NCI-H524 (cell line): Measurements from ENCODE around the gene DOCK2.
"Not testable (repeated sequence)": the region's sequence is repeated elsewhere in the genome, so short reads cannot be mapped to it uniquely, and the experiment has no call there.

Source experiments
- DNase-seq, 2 experiments: peaks; one replicate each; lab custom pipeline; 2025; lab: John Stamatoyannopoulos, UW

The DOCK2 gene

GRCh38 chr5:169637085-169637548 lies at the start of gene DOCK2:
Gene DOCK2, plus strand, starts transcription at chr5:169637275. Its CDS starts 52 bp downstream, at chr5:169637327.
- no peak for DNase-seq

DNA sequence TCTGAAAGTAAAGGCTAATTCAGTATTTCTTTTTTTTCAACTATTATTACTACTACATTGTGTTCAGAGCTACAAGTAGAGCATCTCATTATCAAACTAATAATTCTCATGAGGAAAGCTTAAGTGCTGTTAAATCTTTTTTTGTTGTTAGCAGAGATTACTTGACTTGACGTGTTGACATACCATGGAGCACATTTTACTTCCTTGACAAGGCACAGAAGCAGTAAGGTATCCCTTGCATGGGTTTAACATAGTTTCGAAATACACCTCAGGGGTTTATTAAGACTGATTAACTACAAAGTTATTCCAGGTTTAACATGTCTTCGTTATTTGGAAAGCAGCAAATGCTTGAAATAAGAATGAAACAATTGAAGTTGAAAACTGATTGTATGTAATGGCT lies 46.5 kb upstream of the DOCK2 start:
- DNase-seq: no peak

DNA sequence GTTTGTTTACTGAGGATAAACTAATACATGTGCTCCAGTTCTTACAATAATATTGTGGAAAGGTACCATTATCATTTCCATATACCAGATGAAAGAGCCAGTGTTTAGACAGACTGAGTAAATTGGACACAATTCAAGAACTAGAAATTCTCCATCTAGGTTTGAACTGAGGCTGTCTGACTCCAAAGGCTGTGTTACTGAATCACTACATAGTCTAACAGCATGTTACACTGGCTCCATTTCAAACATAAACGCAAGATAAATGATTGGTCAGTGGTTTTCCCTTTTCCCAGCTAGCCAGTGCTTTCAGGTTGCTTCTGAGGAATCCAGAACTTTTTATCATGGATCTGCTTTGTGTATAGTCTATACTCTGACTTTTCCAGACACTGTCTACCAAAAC lies 45.4 kb upstream of the DOCK2 start:
- no peak for DNase-seq

DNA sequence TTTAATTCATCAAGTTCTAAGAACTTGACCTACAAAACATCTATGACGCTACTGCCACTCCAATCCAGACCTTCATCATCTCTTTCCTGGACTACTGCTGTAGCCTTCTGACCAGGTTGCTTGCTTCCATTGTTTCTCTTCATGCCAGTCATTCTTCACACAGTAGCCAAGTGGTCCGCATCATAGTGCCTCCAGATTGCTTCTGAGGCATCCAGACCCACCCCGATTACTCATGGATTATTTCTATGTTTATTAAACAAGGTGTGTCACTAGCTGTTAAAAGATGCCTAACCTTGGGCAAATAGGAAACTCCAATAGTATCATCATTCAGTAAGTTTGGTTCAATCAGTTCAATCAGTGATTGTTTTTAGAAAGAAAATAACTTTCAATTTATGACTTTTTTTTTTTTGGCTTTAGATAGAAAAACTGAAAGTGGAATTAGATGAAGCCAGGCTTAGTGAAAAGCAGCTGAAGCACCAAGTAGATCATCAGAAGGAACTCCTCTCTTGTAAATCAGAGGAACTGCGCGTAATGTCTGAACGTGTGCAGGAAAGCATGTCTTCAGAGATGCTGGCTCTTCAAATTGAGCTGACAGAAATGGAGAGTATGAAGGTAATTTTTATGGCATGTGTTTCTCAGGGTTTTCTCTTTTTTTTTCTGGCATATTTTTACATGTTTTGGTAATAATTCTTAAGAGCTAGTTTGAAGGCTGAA lies 44.0 kb upstream of the DOCK2 start:
- no peak for DNase-seq

DNA sequence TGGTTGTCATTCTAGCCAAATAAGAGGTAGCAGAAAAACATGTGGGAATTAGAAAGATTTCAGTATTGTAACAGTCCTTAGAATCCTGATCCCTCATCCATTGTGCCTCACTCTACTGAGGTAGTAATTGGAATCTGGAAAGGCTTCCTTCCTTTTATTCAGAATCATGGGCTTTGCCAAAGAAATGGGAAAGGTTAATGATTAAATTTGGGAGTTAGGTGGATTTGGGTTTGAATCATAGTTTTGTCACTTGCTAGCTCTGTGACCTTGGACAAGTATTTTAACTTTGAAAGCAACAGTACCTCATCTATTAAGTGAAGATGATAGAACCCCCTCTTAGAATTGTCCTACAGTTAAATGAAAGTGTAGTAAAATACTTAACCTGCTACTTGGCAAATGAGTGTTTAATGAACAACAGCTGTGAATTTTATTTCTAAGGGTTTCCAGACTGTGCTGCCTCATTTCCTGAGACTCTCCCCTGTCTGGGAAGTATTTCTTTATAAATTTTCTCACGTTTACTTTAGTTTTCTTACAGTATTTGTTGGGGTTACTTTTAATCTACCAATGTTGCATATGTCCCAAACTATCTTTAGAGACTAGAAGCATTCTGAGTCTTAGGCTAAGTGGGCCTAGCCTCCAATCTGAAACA lies 41.8 kb upstream of the DOCK2 start:
- no peak for DNase-seq

GRCh38 chr5:169599451-169599850 lies 37.6 kb upstream of the DOCK2 start:
- no peak for DNase-seq

DNA sequence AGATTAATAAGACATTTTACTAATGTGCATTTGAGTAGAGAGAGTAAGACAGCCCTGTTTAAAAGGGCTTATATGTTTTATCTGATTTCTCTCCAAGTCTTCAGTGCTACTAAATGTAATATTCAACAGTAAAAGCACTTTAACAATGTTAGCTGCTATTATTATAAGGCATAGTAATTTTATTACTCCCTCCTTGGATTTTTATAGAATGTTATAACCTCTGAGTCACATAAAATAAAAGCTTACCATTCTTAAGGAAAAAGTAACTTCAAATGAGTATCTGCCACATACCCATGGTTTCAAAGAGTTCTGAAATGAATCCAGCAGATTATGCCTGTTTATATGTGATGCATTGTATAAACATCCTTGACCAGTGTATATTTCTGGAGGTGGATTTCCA lies 34.5 kb upstream of the DOCK2 start:
- no peak for DNase-seq

DNA sequence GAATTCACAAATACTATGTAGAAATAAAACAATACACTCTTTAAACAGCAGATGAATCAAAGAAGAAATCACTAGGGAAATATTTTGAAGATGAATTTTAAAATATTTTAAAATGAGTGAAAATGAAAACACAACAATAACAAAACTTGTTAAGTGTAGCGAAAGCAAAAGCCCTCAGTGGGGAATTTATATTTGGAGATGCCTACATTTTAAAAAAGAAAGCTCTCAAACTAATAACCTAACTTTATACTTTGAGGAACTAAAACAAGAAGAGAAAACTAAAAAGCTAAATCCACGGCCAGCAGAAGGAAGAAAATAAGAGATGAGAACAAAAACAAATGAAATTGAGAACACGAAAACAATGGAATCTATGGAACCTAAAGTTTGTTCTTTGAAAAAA lies 30.8 kb upstream of the DOCK2 start:
- no peak for DNase-seq

DNA sequence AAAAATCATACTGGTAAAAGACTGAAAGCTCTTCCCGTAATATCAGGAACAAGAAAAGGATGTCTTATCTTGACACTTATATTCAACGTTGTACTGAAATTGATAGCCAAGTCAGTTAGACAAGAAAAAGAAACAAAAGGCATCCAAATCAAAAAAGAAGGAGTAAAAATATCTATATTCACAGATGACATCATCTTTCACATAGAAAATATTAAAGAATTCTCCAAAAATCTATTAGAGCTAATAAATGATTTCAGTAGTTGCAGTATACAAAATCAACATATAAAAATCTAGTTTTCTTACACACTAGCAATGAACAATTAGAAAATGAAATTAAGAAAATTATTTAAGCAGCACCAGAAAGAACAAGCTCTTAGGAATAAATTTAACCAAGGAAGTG lies 29.2 kb upstream of the DOCK2 start:
- no peak for DNase-seq

- DNase-seq: no peak
Measured at GRCh38 chr5:169609716-169610115, 27.4 kb upstream of the DOCK2 start.

DNA sequence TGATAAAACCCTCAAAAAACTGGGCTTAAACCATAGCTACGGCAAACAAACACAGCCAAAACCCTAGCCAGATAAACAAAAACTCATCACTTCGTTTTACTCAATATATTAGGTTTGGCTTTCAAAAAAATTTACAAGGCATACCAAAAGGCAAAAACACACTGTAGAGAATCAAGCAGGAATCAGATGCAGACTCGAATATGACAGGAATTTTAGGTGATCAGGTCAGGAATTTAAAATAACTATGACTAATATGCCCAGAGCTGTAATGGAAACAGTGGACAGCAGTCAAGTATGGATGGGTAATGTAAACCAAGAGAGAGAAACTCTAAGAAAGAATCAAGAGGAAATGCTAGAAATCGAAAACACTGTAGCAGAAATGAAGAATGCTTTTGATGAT lies 26.5 kb upstream of the DOCK2 start:
- DNase-seq: no peak

DNA sequence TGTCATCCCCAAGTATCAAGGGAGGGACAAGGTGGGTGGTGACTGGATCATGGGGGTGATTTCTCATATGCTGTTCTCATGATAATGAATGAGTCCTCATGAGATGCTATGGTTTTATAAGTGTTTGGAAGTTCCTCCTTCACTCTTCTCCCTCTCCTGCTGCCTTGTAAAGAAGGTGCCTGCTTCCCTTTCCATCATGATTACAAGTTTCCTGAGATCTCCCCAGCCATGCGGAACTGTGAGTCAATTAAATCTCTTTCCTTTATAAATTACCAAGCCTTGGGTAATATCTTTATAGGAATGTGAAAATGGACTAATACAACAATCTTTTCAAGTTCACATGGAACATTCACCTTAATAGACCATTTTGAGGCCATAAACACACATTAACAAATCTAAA lies 21.5 kb upstream of the DOCK2 start:
- DNase-seq: no peak

DNA sequence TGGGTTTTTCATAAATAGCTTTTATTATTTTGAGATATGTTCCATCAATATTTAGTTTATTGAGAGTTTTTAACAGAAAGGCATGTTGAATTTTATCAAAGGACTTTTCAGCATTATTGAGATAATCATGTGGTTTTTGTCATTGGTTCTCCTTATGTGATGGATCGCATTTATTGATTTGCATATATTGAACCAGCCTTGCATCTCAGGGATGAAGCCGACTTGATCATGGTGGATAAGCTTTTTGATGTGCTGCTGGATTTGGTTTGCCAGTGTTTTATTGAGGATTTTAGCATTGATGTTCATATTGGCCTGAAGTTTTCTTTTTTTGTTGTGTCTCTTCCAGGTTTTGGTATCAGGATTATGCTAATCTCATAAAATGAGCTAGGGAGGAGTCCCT lies 12.8 kb upstream of the DOCK2 start:
- not testable (repeated sequence) for DNase-seq

GRCh38 chr5:169626779-169627178 lies 10.3 kb upstream of the DOCK2 start:
- DNase-seq: no peak

- DNase-seq: no peak
Measured at GRCh38 chr5:169627551-169627950, 9.5 kb upstream of the DOCK2 start.

DNA sequence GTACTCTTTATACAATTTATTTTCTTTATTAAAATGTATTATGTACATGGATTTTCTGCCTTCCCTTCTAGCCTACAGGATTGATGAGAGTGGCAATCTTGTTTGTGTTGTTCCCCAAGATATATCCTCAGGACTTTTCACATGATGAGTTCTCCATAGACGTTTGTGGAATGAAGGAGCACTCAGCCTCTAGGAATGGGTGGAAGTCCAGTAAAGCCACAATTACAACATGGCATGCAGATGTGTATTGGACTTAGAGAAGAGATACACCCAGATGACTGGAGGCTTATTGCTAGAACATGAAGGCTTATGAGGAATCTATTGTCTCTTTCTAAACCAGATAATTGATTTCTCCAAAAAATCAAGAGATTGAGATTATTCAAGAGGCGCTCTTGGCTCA lies 8.2 kb upstream of the DOCK2 start:
- no peak for DNase-seq

GRCh38 chr5:169629847-169630548 lies 7.1 kb upstream of the DOCK2 start:
- DNase-seq: no peak

- DNase-seq: no peak
Measured at GRCh38 chr5:169631360-169631759, 5.7 kb upstream of the DOCK2 start.

GRCh38 chr5:169632946-169633345 lies 4.1 kb upstream of the DOCK2 start:
- no peak for DNase-seq

DNA sequence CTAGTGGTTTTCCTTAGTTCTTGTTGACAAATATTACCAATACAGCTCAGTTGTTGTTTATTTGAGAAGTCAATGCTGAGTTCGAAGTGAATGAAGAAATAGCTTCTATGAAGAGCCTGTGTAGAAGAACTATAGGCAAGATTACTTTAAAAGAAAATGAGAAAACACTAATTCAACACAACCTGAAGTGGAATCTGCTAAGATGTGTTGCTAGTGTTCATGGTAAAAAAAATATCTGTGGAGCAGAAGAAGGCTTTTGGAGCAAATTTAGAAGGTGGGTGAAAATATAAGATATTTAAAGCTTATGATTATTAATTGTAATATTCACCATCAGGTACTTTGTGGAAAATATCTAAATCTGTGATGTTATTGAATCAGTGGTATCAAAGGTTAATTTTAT lies 2.5 kb upstream of the DOCK2 start:
- DNase-seq: no peak

DNA sequence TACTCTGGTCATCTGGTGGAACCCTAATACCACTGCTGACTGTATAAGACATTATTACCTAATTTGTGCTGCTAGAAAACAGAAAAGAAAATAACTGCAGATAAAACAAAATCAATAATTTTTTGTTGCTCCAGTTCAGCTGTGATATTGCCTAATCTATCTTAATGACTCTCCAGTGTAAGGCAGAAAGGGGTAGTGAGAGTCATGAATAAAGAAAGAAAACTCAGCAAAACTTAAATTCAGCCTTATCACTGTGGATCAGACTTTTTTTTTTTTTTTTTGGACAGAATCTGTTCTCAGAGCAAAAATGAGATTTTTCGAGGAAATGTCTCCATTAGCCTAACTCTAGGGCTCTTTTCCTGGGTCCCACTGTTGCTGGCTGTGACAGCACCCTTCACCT lies 1.1 kb upstream of the DOCK2 start:
- no peak for DNase-seq

DNA sequence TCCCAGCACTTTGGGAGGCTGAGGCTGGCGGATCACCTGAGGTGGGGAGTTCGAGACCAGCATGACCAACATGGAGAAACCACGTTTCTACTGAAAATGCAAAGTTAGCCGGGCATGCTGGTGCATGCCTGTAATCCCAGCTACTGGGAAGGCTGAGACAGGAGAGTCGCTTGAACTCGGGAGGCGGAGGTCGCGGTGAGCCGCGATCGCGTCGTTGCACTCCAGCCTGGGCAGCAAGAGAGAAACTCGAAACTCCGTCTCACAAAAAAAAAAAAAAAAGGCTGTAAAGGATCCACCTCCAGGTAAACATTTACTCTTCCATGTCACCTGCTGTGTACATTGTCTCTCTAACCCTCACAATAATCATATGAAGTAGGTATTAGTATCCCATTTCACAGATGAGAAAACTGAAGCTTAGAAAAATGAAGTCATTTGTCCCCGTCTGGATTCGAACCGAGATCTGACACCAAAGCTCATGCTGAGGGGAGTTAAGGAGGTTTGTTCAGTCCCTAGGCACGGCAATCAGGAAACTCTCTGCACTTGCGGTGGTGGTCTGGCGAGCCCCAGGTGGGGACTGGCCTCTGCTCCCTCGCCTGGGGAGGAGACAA lies 494 bp upstream of the DOCK2 start:
- DNase-seq: no peak
